HG03521 (cell line): ENCODE data around the gene INHBE.
"Not testable (repeated sequence)": the region's sequence is repeated elsewhere in the genome, so short reads cannot be mapped to it uniquely, and the experiment has no call there.

ENCODE experiments used
- ATAC-seq: cut with Tn5 transposase; IDR thresholded peaks from one replicate; pipeline ENCODE4 v1.9.1; 2021; ENCODE audit warnings: mild to moderate bottlenecking, moderate library complexity; ENCODE audit not compliant: unreplicated experiment

The INHBE gene

GRCh38 chr12:57439762-57440266, 15.3 kb upstream of the INHBE start:
- no peak for ATAC-seq

DNA sequence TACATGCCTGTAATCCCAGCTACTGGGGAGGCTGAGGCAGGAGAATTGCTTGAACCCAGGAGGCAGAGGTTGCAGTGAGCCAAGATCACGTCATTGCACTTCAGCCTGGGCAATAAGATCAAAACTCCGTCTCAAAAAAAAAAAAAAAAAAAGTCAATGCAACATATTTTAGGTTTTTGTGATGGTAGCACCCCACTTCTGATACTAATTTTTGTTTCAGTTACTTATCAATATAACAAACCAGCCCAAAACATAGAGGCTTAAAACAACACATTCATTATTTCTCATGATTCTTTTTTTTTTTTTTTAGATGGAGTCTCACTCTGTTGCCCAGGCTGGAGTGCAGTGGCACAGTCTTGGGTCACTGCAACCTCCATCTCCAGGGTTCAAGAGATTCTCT, 13.7 kb upstream of the INHBE start:
- ATAC-seq, result not testable (repeated sequence)

DNA sequence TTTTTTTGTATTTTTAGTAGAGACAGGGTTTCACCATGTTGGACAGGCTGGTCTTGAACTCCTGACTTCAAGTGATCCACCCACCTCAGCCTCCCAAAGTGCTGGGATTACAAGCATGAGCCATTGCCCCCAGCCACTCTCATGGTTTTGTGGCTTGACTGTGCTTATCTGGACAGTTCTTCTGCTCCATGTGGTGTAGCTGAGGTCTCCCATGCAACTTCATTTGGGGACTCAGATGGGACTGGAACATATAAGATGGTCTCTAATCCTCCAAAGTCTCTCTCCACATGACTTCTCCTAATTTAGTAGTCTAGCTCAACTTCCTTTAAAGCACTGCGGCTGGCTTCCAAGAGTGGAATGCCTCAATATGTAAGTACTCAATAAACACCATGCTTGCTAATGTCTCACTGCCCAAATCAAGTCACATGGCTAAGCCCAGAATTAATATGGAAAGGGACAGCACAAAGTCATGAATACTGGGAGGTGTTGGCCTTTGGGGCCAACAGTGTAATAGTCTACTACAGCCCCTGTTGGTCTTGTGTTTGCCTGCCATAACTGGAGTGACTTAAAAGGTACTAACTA, 13.2 kb upstream of the INHBE start:
- no peak for ATAC-seq

DNA sequence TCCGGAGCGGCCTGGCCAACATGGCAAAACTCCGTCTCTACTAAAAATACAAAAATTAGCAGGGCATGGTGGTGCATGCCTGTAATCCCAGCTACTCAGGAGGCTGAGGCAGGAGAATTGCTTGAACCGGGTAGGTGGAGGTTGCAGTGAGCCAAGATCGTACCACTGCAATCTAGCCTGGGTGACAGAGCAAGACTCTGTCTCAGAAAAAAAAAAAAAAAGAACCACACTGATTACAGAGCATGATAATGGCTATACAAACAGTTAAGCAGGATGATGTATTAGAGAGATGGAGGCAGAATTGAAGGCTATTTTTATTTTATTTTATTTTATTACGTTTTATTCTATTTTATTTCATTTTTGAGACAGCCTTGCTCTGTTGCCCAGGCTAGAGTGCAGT, 10.8 kb upstream of the INHBE start:
- ATAC-seq, result not testable (repeated sequence)

- no peak for ATAC-seq
Measured at GRCh38 chr12:57444744-57445143, 10.4 kb upstream of the INHBE start.

- no peak for ATAC-seq
Measured at GRCh38 chr12:57446292-57446960, 8.7 kb upstream of the INHBE start.

DNA sequence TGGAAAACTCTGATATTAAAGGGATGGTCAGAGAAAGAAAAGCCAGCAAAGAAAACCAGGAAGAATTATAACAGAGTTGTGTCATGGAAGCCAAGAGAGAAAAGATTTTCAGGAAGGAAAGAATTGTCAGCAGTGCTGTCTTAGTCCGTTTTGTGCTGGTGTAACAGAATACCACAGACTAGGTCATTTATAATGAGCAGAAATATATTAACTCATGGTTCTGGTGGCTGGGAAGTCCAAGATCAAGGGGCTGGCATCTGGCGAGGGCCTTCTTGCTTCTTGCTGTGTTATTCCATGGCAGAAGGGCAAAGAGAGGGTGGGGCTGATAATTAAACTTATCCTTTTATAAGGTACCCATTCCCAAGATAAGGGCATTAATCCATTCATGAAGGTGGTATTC, 6.4 kb upstream of the INHBE start:
- ATAC-seq, result no peak

DNA sequence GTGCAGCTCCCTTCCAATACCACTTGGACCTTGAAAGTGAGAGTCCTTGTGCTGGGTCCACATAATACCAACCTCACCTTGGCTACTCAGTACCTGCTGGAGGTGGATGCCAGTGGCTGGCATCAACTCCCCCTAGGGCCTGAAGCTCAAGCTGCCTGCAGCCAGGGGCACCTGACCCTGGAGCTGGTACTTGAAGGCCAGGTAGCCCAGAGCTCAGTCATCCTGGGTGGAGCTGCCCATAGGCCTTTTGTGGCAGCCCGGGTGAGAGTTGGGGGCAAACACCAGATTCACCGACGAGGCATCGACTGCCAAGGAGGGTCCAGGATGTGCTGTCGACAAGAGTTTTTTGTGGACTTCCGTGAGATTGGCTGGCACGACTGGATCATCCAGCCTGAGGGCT, 5.7 kb upstream of the INHBE start:
- no peak for ATAC-seq

GRCh38 chr12:57450057-57450456, 5.0 kb upstream of the INHBE start:
- no peak for ATAC-seq

GRCh38 chr12:57451233-57451778, 3.8 kb upstream of the INHBE start:
- ATAC-seq, result no peak

- no peak for ATAC-seq
Measured at GRCh38 chr12:57452181-57452936, 2.7 kb upstream of the INHBE start.

DNA sequence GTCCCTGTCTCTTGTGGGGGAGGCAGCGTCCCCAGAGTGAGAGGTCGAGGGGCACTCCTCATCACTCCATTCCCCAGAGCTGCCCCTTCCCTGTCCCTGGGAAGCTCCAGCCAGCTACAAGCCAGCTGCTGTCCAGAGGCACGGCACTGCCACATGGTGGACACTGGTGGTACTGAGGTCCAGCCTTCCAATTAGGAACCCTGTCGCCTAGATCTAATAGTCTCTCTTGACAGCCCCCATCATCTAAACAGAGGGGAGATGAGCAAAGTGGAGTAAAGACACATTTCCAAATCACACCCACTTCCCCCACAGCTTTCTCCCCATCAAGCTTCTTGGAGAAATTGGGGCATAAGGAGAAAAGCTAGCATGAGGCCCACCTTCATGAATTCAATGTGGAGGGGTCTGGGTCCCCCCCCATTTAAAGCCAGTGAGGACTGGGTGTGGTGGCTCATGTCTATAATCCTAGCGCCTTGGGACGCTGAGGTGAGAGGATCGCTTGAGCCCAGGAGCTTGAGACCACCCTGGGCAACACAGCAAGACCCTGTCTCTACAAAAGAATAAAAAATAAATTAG, 2.1 kb upstream of the INHBE start:
- peak; percentile 42 for ATAC-seq

DNA sequence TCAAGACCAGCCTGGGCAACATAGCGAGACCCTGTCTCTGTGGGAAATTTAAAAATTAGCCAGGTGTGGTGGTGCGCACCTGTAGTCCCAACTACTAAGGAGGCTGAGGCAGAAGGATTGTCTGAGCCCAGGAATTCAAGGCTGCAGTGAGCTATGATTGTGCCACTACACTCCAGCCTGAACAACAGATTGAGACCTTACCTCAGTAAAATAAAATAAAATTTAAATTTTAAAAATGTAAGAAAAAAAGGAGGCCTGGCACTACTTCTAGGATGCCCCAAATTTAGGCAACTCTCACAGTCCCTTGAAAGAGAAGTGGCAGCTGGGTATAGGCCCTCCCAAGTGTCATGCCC, 918 bp upstream of the INHBE start:
- no peak for ATAC-seq

DNA sequence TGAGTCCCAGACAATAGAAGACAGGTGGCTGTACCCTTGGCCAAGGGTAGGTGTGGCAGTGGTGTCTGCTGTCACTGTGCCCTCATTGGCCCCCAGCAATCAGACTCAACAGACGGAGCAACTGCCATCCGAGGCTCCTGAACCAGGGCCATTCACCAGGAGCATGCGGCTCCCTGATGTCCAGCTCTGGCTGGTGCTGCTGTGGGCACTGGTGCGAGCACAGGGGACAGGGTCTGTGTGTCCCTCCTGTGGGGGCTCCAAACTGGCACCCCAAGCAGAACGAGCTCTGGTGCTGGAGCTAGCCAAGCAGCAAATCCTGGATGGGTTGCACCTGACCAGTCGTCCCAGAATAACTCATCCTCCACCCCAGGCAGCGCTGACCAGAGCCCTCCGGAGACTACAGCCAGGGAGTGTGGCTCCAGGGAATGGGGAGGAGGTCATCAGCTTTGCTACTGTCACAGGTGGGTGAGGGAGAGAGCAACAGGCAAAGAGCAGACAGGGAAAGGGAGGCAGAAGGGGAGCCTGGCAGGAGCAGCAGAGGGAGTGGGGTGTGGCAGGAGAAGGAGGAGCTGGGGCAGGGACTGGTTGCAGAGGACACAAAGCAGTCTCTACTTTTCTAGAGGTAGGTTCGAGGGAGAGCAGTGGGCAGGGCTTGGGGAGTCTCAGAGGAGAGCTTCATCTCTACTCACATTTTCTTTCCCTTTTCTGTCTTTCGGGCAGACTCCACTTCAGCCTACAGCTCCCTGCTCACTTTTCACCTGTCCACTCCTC, 452 bp downstream of the INHBE start:
- ATAC-seq, result no peak

DNA sequence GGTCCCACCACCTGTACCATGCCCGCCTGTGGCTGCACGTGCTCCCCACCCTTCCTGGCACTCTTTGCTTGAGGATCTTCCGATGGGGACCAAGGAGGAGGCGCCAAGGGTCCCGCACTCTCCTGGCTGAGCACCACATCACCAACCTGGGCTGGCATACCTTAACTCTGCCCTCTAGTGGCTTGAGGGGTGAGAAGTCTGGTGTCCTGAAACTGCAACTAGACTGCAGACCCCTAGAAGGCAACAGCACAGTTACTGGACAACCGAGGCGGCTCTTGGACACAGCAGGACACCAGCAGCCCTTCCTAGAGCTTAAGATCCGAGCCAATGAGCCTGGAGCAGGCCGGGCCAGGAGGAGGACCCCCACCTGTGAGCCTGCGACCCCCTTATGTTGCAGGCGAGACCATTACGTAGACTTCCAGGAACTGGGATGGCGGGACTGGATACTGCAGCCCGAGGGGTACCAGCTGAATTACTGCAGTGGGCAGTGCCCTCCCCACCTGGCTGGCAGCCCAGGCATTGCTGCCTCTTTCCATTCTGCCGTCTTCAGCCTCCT, 1.1 kb downstream of the INHBE start:
- ATAC-seq, result no peak

GRCh38 chr12:57456737-57457490, 1.8 kb downstream of the INHBE start:
- ATAC-seq, result no peak

DNA sequence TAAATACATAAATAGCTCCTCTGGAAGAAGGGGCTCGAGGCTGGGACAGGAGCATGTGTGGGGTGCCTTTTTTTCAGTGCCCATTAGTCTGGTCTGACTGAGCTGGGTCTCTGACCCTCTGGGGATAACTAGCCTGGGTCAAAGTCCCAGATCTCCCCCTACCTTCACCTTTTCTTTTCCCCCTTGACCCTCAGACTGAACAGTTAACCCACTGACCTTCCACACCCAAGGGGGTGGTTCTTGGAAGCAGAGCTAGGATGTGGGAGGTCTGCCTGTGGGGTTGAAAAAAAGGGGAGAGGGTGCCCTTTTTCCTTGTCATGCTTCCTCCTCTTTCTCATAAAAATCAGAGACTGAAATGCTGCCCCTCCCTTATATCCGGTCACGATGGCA, 3.6 kb downstream of the INHBE start:
- ATAC-seq, result no peak

GRCh38 chr12:57459055-57459749, 4.1 kb downstream of the INHBE start:
- ATAC-seq, result peak; percentile 58
